ENCODE measurements around the gene IGSF5. TPM values are rescaled to one million over a fixed set of nuclear protein-coding genes. Genes with fewer than 3 reads are reported as not detected.
A peak's percentile ranks its signal among the peaks of the same experiment; 100 is the strongest.
"Not testable (repeated sequence)": the region's sequence is repeated elsewhere in the genome, so short reads cannot be mapped to it uniquely, and the experiment has no call there.

The IGSF5 gene
- total RNA-seq (2022) (0.33 and 0.54 TPM in 2 replicates), Bru-seq, nascent RNA (percentile 17 among the genes with signal in this experiment), BruChase-seq, experiment 1, labeled RNA remaining after a 6-hour chase (percentile 15 among the genes with signal in this experiment), BruChase-seq, experiment 2, labeled RNA remaining after a 2-hour chase (percentile 11 among the genes with signal in this experiment)
- long read RNA-seq, partial matches to known transcripts: 0 of 1 reads
- long read RNA-seq, other reads (novel, unspliced or antisense): 1 of 1 reads

GRCh38 chr21:39744883-39745282, at the start of gene IGSF5:
TSS of gene IGSF5 (plus strand) at chr21:39745183. CDS start at chr21:39745510, 327 bp downstream.
- H3K27me3 Mint-ChIP-seq (ENCODE audit: unreplicated experiment); H3K4me3 Mint-ChIP-seq (ENCODE audit: low read depth, unreplicated experiment); H3K4me1 Mint-ChIP-seq (ENCODE audit: low read depth, unreplicated experiment); H3K27ac Mint-ChIP-seq (ENCODE audit: unreplicated experiment); DNase-seq; BruUV-seq (replicated peaks); intact Hi-C loops (cut with micrococcal nuclease; ENCODE audit: unreplicated experiment); H3K9me3 Mint-ChIP-seq (ENCODE audit: low read depth, unreplicated experiment); H3K36me3 Mint-ChIP-seq (ENCODE audit: insufficient read depth, unreplicated experiment): not testable (repeated sequence)
- CTCF ChIA-PET: interaction anchor here (0.7 kb wide), 1 partner anchor 1578 kb away, joined by 3 read pairs; no protein-coding TSS in a partner anchor

- CTCF ChIA-PET: no interaction called here
- H3K9me3 Mint-ChIP-seq (ENCODE audit: low read depth, unreplicated experiment): no peaks in the 10 kb centered on the region
These were observed 48.8 kb upstream of the IGSF5 start for GRCh38 chr21:39696196-39696595.

GRCh38 chr21:39696618-39697017, 48.4 kb upstream of the IGSF5 start:
- CTCF ChIA-PET: no interaction called here
- H3K36me3 Mint-ChIP-seq (ENCODE audit: insufficient read depth, unreplicated experiment): no peaks in the 10 kb centered on the region
- H3K9me3 Mint-ChIP-seq (ENCODE audit: low read depth, unreplicated experiment): no peaks in the 10 kb centered on the region
- TF ChIP-seq CTCF (IDR thresholded peaks at IDR 0.05; ENCODE audit: unreplicated experiment): no peak
- H3K27ac Mint-ChIP-seq (ENCODE audit: unreplicated experiment): no peak overlapping the region
- no peaks in the 10 kb centered on the region for H3K4me1 Mint-ChIP-seq (ENCODE audit: low read depth, unreplicated experiment)
- no peak overlapping the region for H3K4me3 Mint-ChIP-seq (ENCODE audit: low read depth, unreplicated experiment)
- H3K27me3 Mint-ChIP-seq (ENCODE audit: unreplicated experiment): no peaks in the 10 kb centered on the region
- intact Hi-C loops (cut with micrococcal nuclease; ENCODE audit: unreplicated experiment): no loop called here
- DNase-seq: no peak
- BruUV-seq (replicated peaks): no TSS peak

More at GRCh38 chr21:39696196-39696595, 48.8 kb upstream of the IGSF5 start:
- Mint-ChIP-seq H3K36me3 (ENCODE audit: insufficient read depth, unreplicated experiment) (no peaks in the 10 kb centered on the region), H3K4me3 (ENCODE audit: low read depth, unreplicated experiment) (no peak overlapping the region), H3K4me1 (ENCODE audit: low read depth, unreplicated experiment) (no peaks in the 10 kb centered on the region), H3K27ac (ENCODE audit: unreplicated experiment) (no peak overlapping the region), H3K27me3 (ENCODE audit: unreplicated experiment) (no peaks in the 10 kb centered on the region)
- intact Hi-C loops (cut with micrococcal nuclease; ENCODE audit: unreplicated experiment): no loop called here
- no TSS peak for BruUV-seq (replicated peaks)
- TF ChIP-seq CTCF (IDR thresholded peaks at IDR 0.05; ENCODE audit: unreplicated experiment): no peak
- DNase-seq: no peak

- Mint-ChIP-seq H3K27me3 (ENCODE audit: unreplicated experiment) (no peaks in the 10 kb centered on the region), H3K36me3 (ENCODE audit: insufficient read depth, unreplicated experiment) (no peaks in the 10 kb centered on the region), H3K4me3 (ENCODE audit: low read depth, unreplicated experiment) (no peak overlapping the region), H3K4me1 (ENCODE audit: low read depth, unreplicated experiment) (no peaks in the 10 kb centered on the region), H3K9me3 (ENCODE audit: low read depth, unreplicated experiment) (no peaks in the 10 kb centered on the region), H3K27ac (ENCODE audit: unreplicated experiment) (no peak overlapping the region)
- CTCF ChIA-PET: no interaction called here
- no peak for DNase-seq
- intact Hi-C loops (cut with micrococcal nuclease; ENCODE audit: unreplicated experiment): no loop called here
- TF ChIP-seq CTCF (IDR thresholded peaks at IDR 0.05; ENCODE audit: unreplicated experiment): no peak
- no TSS peak for BruUV-seq (replicated peaks)
These were observed 44.7 kb upstream of the IGSF5 start for GRCh38 chr21:39700318-39700717.

GRCh38 chr21:39703578-39703977, 41.4 kb upstream of the IGSF5 start:
- CTCF ChIA-PET: no interaction called here
- Mint-ChIP-seq H3K4me1 (ENCODE audit: low read depth, unreplicated experiment) (no peaks in the 10 kb centered on the region), H3K9me3 (ENCODE audit: low read depth, unreplicated experiment) (no peaks in the 10 kb centered on the region), H3K4me3 (ENCODE audit: low read depth, unreplicated experiment) (no peak overlapping the region), H3K27me3 (ENCODE audit: unreplicated experiment) (no peaks in the 10 kb centered on the region), H3K27ac (ENCODE audit: unreplicated experiment) (no peak overlapping the region), H3K36me3 (ENCODE audit: insufficient read depth, unreplicated experiment) (no peaks in the 10 kb centered on the region)
- intact Hi-C loops (cut with micrococcal nuclease; ENCODE audit: unreplicated experiment): no loop called here
- BruUV-seq (replicated peaks): no TSS peak
- TF ChIP-seq CTCF (IDR thresholded peaks at IDR 0.05; ENCODE audit: unreplicated experiment): no peak
- DNase-seq: no peak

Measured in Calu3 (cell line).